Neural cell (in vitro differentiated cells): ENCODE data around the gene GYPC. TPM values are rescaled to one million over a fixed set of nuclear protein-coding genes. Genes with fewer than 3 reads are reported as not detected.

Source experiments
- H2AFZ ChIP-seq: fragments of 200-600, 300-800 bp; sonication (generic), shearing (Covaris generic); 2 replicates; pipeline ENCODE4 v1.6.0; 2014; ENCODE audit warnings: low read depth, mild to moderate bottlenecking, antibody characterized with exemption, low read length, moderate library complexity
- H3F3A ChIP-seq: fragments of 200-600 bp; shearing (Covaris generic); 2 replicates; pipeline ENCODE4 v1.6.1; 2016; ENCODE audit warnings: mild to moderate bottlenecking, moderate library complexity, mixed read lengths, antibody characterized with exemption, low read length; ENCODE audit not compliant: insufficient read depth, poor library complexity, severe bottlenecking
- H3K27ac ChIP-seq: fragments of 200-600, 300-800 bp; sonication (generic), shearing (Covaris generic); 2 replicates; pipeline ENCODE4 v1.5.1; 2014; ENCODE audit warnings: mild to moderate bottlenecking, low read length, moderate library complexity
- H3K27me3 ChIP-seq: fragments of 300-800, 200-600 bp; sonication (generic), shearing (Covaris generic); 2 replicates; pipeline ENCODE4 v1.6.0; 2014; ENCODE audit warnings: mild to moderate bottlenecking, low read depth, low read length, moderate library complexity; ENCODE audit not compliant: insufficient read depth
- H3K36me3 ChIP-seq: fragments of 300-800, 200-600 bp; sonication (generic), shearing (Covaris generic); 2 replicates; pipeline ENCODE4 v1.5.1; 2014; ENCODE audit warnings: mild to moderate bottlenecking, antibody characterized with exemption, low read length, moderate library complexity; ENCODE audit not compliant: insufficient read depth
- H3K4me2 ChIP-seq: fragments of 300-800, 200-600 bp; sonication (generic), shearing (Covaris generic); 2 replicates; pipeline ENCODE4 v1.6.0; 2014; ENCODE audit warnings: mild to moderate bottlenecking, low read length
- H3K4me3 ChIP-seq: fragments of 300-800, 200-600 bp; sonication (generic), shearing (Covaris generic); 2 replicates; pipeline ENCODE4 v1.5.1; 2014; ENCODE audit warnings: mild to moderate bottlenecking, low read length, moderate library complexity
- H3K79me2 ChIP-seq: fragments of 200-600 bp; shearing (Covaris generic); replicated peaks from 2 replicates; pipeline ENCODE4 v1.6.0; 2014; ENCODE audit warnings: mild to moderate bottlenecking, low read length, moderate library complexity; ENCODE audit not compliant: insufficient read depth
- H3K9ac ChIP-seq: fragments of 300-800, 200-600 bp; sonication (generic), shearing (Covaris generic); 2 replicates; pipeline ENCODE4 v1.6.1; 2016; ENCODE audit warnings: mild to moderate bottlenecking, low read length, mixed read lengths
- H3K9me2 ChIP-seq: fragments of 200-600 bp; shearing (Covaris generic); 2 replicates; pipeline ENCODE4 v1.6.1; 2016; ENCODE audit warnings: mild to moderate bottlenecking, low read length, mixed read lengths; ENCODE audit not compliant: insufficient read depth
- H3K9me3 ChIP-seq: fragments of 200-600, 300-800 bp; sonication (generic), shearing (Covaris generic); 2 replicates; pipeline ENCODE4 v1.6.1; 2016; ENCODE audit warnings: mild to moderate bottlenecking, mixed run types, low read length, moderate library complexity, mixed read lengths
- H4K20me1 ChIP-seq: fragments of 200-600 bp; shearing (Covaris generic); 2 replicates; pipeline ENCODE4 v1.6.1; 2016; ENCODE audit warnings: mild to moderate bottlenecking, mixed run types; ENCODE audit not compliant: insufficient read depth
- CTCF ChIP-seq: fragments of 450-650 bp; IDR thresholded peaks from 2 replicates; pipeline ENCODE4 v1.5.1; 2014; ENCODE audit warnings: antibody characterized with exemption, mild to moderate bottlenecking, moderate library complexity; ENCODE audit not compliant: poor library complexity, severe bottlenecking
- EP300 ChIP-seq: fragments of 450-650 bp; conservative IDR thresholded peaks from 2 replicates; pipeline ENCODE4 v1.6.1; 2014; ENCODE audit warnings: antibody characterized with exemption, mild to moderate bottlenecking, moderate library complexity; ENCODE audit not compliant: poor library complexity, severe bottlenecking
- EZH2 ChIP-seq: fragments of 200-600, 300-800 bp; shearing (Covaris generic), sonication (generic); IDR thresholded peaks from 2 replicates; pipeline ENCODE4 v1.6.1; 2014; ENCODE audit warnings: antibody characterized with exemption, low read length, borderline replicate concordance, mild to moderate bottlenecking; ENCODE audit not compliant: insufficient read depth, poor library complexity, severe bottlenecking
- MXI1 ChIP-seq: fragments of 450-650 bp; conservative IDR thresholded peaks from 2 replicates; pipeline ENCODE4 v1.6.1; 2014; ENCODE audit warnings: antibody characterized with exemption, mild to moderate bottlenecking; ENCODE audit not compliant: poor library complexity, severe bottlenecking
- POLR2AphosphoS5 ChIP-seq: IDR thresholded peaks from 2 replicates; pipeline ENCODE4 v1.6.1; 2012
- RAD21 ChIP-seq: fragments of 450-650 bp; conservative IDR thresholded peaks from 2 replicates; pipeline ENCODE4 v1.6.1; 2014; ENCODE audit warnings: antibody characterized with exemption, mild to moderate bottlenecking, moderate library complexity
- REST ChIP-seq: IDR thresholded peaks from 2 replicates; pipeline ENCODE4 v1.6.1; 2012; ENCODE audit warnings: borderline replicate concordance
- SMC3 ChIP-seq: fragments of 450-650 bp; conservative IDR thresholded peaks from 2 replicates; pipeline ENCODE4 v1.6.1; 2014; ENCODE audit warnings: antibody characterized with exemption, mild to moderate bottlenecking, moderate library complexity; ENCODE audit not compliant: poor library complexity
- TAF1 ChIP-seq: IDR thresholded peaks from 2 replicates; pipeline ENCODE4 v1.6.1; 2012; ENCODE audit warnings: low read depth
- polyA plus RNA-seq: library from polyadenylated mRNA; depleted of rRNA; stranded (reverse); fragments of >200 nt; gene quantifications from 2 replicates; pipeline ENCODE4 v1.2.3, GENCODE V29; 2014

GYPC gene
- polyA plus RNA-seq, 1 donor from 2014 or later: 0.40 TPM

GRCh38 chr2:126719833-126720351, 63.9 kb downstream of the GYPC start:
- H3K9me2 ChIP-seq: no peaks in the 10 kb centered on the region
- no peak overlapping the region for H3K4me3 ChIP-seq
- H4K20me1 ChIP-seq: no peaks in the 10 kb centered on the region
- H2AFZ ChIP-seq: no peak overlapping the region
- no peaks in the 10 kb centered on the region for H3F3A ChIP-seq
- H3K27ac ChIP-seq: no peak overlapping the region
- no peaks in the 10 kb centered on the region for H3K9me3 ChIP-seq
- TF ChIP-seq REST (no peak), EZH2 (no peak), TAF1 (no peak), CTCF (no peak), POLR2AphosphoS5 (no peak), EP300 (no peak), RAD21 (no peak), SMC3 (no peak), MXI1 (no peak)
- no peaks in the 10 kb centered on the region for H3K27me3 ChIP-seq
- no peaks in the 10 kb centered on the region for H3K36me3 ChIP-seq
- no peak overlapping the region for H3K4me2 ChIP-seq
- no peaks in the 10 kb centered on the region for H3K79me2 ChIP-seq
- H3K9ac ChIP-seq: no peak overlapping the region

- Histone ChIP-seq H3K27me3 (no peaks in the 10 kb centered on the region), H3K36me3 (no peaks in the 10 kb centered on the region), H3K9me3 (no peaks in the 10 kb centered on the region), H3K4me3 (no peak overlapping the region), H3K4me2 (no peak overlapping the region), H3F3A (no peaks in the 10 kb centered on the region), H3K9me2 (no peaks in the 10 kb centered on the region), H3K9ac (no peak overlapping the region), H2AFZ (no peak overlapping the region), H3K27ac (no peak overlapping the region), H3K79me2 (no peaks in the 10 kb centered on the region), H4K20me1 (no peaks in the 10 kb centered on the region)
- TF ChIP-seq CTCF (no peak), POLR2AphosphoS5 (no peak), EP300 (no peak), EZH2 (no peak), REST (no peak), SMC3 (no peak), TAF1 (no peak), RAD21 (no peak), MXI1 (no peak)
Measured at GRCh38 chr2:126720638-126721037, 64.7 kb downstream of the GYPC start.
